ENCODE results near the gene GALNT13.

The GALNT13 gene

DNA sequence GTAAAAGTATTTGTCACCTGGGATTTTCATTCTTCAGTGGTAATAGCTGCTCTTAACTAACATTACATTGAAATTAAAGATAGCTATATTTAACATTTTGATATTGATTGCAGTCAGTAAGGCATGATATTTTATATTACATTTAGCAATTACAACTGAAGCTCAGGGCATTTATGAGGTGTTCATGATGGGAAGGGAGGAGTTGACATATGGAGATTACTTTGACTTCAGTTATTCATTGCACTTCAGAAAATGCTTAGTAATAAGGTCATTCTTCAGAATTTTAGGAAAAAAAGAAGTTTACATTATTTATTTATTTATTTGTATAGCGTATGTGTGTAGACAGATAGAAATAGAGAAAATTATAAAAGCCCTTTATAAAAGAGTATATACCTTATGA, 352.0 kb downstream of the GALNT13 start:
- DNase-seq (ENCODE audit: low read depth in 2 of 2): no peak

- no peak for DNase-seq (ENCODE audit: low read depth in 2 of 2)
Measured at GRCh38 chr2:154226931-154227330, 355.2 kb downstream of the GALNT13 start.

GRCh38 chr2:154228566-154229280, 357.0 kb downstream of the GALNT13 start:
- no peak for DNase-seq (ENCODE audit: low read depth in 2 of 2)

DNA sequence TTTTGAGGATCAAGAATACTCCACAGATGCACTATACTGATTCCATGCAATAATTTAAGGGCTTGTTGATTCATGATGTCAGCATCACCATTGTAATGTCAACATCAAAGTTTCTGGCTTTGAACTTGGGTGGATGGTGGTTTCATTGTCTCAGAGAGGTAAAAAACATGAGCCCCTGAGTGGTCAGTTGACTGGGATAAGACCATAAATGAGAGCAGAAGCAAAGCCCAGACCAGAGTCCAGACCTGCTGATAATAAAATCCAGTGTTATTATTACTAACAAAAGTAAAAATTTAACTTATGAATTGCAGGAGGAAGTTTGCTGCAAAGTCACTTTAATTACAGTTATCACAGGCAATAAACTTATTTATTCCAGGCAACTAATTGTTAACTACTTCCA, 358.2 kb downstream of the GALNT13 start:
- DNase-seq (ENCODE audit: low read depth in 2 of 2): no peak

GRCh38 chr2:154231021-154231420, 359.3 kb downstream of the GALNT13 start:
- DNase-seq (ENCODE audit: low read depth in 2 of 2): no peak

- DNase-seq (ENCODE audit: low read depth in 2 of 2): no peak
Measured at GRCh38 chr2:154233231-154233630, 361.5 kb downstream of the GALNT13 start.

GRCh38 chr2:154238252-154238651, 366.5 kb downstream of the GALNT13 start:
- DNase-seq (ENCODE audit: low read depth in 2 of 2): no peak

GRCh38 chr2:154240316-154240715, 368.6 kb downstream of the GALNT13 start:
- DNase-seq (ENCODE audit: low read depth in 2 of 2): no peak

- no peak for DNase-seq (ENCODE audit: low read depth in 2 of 2)
Measured at GRCh38 chr2:154240921-154241379, 369.2 kb downstream of the GALNT13 start.

DNA sequence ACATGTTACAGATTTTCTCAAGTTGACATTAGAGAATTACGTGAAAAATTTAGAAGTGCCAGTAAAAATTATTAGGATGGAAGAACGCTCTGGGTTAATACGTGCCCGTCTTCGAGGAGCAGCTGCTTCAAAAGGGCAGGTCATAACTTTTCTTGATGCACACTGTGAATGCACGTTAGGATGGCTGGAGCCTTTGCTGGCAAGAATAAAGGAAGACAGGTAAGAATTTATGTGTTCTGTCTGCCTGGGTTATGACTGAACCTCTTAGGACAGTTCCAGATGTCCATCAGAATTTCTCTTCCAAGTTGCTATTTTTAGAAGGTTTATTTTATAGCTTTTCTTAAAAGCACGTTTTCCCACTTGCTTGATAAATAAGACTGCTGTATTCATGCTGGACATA, 371.0 kb downstream of the GALNT13 start:
- DNase-seq (ENCODE audit: low read depth in 2 of 2): no peak

DNA sequence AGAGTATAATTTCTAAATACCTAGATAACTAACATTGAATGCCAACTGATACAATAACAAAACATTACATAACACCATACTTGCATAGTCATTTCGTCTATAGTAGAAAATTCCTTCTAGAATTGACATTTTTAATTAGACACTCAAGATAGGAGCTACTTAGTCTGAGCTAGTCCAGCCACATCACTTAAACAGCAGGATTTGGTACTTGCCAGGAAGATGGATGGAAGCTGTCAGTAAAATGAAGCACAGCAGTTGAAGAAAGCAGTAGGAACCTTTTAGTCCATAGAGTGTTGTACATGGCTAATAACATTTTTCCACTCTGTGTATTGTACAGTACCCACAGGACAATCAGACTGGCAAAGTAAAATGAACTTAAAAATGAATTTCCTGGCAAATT, 372.0 kb downstream of the GALNT13 start:
- DNase-seq (ENCODE audit: low read depth in 2 of 2): no peak

- no peak for DNase-seq (ENCODE audit: low read depth in 2 of 2)
Measured at GRCh38 chr2:154244932-154245331, 373.2 kb downstream of the GALNT13 start.

DNA sequence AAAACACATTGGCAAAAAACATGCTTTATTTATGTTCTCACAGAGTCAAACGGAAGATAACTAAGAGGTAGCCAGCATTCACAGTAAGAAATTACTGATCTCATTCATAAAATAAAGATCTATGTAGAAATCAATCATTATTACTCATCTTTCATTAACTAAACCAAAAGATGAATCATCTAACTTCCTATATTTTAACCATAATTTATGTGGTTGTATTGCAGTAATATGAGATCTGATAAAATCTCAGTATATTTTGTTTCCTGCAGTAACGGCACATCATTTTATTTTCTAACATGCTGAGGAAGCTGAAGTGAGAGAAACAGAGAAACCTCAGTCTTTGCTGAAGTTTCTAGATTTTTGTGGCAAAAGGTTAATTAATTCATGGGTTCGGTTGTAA, 375.8 kb downstream of the GALNT13 start:
- DNase-seq (ENCODE audit: low read depth in 2 of 2): no peak

DNA sequence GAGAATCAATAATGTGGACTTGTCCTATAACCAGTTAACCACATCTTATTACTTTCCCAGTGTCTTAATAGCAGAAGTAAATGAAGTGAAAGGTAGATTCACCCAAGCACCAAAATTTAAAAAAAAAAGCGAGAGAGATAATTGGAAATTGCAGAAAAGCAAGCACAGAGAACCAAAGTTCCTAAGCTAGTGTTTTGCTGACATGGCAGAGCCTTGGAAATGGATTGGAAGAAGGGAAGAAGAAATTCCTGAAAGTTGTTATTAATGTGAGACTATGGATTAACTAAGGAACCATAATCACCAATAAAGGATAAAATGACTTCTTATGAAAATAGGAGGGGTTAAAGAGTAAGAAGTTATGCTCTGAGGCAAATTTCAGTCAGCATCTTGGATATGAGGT, 384.4 kb downstream of the GALNT13 start:
- DNase-seq (ENCODE audit: low read depth in 2 of 2): no peak

DNA sequence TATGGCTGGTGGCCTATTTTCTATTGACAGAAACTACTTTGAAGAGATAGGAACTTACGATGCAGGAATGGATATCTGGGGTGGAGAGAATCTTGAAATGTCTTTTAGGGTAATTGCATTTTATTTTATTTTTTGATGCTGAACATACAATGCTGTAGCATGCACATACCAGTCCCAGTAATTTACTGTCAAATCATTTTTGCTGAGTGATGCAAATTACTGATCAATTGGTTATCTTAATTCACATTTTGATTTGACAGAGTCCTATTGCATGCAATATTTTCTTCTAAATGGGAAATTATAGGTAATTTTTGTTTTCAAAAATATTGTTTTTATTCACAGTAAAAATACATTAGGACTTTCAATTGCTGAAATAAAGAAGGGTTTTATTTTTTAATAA, 387.3 kb downstream of the GALNT13 start:
- DNase-seq (ENCODE audit: low read depth in 2 of 2): no peak

DNA sequence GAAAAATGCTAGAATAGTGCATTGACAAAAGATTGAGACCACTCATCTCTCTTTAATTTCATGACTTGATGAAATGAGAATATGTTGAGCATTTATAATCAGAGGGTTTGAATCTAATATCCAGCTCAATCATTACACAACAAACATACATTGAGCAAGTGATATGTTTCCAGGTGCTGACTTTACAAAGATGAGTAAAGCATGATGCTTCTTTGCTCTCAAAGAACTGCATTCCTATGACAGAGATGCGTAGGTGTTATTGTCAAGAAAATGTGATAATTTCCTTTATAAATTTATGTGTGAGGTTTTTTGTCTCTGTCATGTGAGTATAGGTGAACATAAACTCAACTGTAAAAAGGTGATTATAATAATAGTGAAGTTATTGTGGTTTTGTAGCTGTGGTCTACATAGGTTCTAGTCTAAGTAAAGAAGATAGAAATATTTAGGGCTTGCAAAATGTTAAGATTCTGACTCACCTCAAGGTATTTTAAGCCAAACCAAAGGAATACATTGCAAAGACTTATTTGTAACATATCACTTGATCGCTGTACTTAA, 389.8 kb downstream of the GALNT13 start:
- no peak for DNase-seq (ENCODE audit: low read depth in 2 of 2)

DNA sequence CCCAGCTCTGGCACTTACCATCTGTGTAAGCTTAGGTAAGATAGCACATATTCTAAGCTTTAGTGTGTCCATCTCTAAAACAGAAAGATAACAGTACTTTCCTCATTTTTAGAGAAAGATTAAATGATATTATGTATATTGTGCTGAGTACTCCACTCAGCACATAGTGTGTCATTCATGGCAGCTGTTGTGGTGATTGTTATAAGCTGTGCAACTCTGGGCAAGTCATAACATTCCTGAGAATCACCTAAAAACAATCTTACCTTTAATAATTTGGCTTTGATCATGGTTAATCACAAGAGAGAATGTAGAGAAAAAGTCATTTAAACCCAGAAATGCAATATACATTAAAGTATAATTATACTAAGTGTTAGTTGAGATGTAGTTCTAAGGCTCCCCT, 391.5 kb downstream of the GALNT13 start:
- no peak for DNase-seq (ENCODE audit: low read depth in 2 of 2)

GRCh38 chr2:154264024-154264423, 392.3 kb downstream of the GALNT13 start:
- DNase-seq (ENCODE audit: low read depth in 2 of 2): no peak

GRCh38 chr2:154267983-154268382, 396.3 kb downstream of the GALNT13 start:
- no peak for DNase-seq (ENCODE audit: low read depth in 2 of 2)

- DNase-seq (ENCODE audit: low read depth in 2 of 2): no peak
Measured at GRCh38 chr2:154280543-154280942, 408.8 kb downstream of the GALNT13 start.

DNA sequence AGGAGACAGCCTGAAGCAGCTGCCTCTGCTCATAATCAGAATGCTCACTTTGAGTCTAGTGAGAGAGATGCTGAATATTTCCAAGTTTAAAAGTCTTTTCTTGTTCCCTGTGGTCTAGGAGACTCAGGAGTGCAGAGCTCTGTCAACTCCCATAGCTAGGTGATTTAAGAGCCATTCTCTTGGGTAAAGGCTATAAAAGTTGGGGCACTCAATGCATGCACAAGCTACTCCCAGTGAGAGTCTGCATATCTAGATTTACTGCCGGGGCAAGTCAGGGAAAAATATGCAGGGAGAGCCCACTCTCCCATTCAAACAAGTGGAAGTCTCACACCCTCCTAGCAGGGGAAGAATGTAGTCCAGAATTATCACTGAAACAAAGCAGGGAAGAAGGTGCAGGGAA, 418.1 kb downstream of the GALNT13 start:
- DNase-seq (ENCODE audit: low read depth in 2 of 2): no peak

GRCh38 chr2:154291511-154291910, 419.8 kb downstream of the GALNT13 start:
- no peak for DNase-seq (ENCODE audit: low read depth in 2 of 2)

DNA sequence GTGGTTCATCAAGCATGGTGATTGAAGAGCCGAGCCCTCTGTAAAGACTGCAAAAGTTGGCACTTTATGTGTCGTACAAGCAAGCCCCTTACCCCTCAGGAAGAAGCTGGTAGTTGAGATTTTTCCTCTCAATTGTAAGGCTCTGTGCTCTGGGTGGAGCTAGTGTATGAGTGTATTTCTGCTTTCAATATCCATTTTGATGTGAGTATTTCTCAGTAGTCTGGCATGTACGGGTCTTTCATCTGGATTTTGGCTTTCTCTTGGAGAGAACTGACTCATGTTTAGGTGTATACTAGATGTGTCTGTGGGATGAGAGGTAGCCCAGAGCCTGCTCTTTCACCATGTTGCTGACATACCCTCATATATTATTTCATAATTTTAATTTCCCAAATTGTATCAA, 420.2 kb downstream of the GALNT13 start:
- DNase-seq (ENCODE audit: low read depth in 2 of 2): no peak

DNA sequence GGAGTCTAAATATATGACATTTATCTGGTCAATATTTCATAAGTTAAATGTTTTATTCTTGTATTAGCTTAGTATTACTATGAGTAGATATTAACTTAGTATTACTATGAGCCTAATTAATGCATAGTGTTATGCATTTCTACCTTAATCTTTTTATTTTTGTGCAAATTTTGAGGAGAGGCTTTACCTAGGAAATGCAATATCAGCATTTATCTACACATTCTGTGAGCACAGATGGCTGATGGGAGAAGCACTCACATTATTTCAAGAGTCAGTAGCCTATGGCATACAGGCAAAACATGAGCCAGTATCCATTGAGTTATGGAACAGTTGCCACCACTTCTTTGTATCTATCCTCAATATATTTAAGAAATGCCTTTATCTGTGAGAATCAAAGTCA, 422.1 kb downstream of the GALNT13 start:
- DNase-seq (ENCODE audit: low read depth in 2 of 2): no peak
